ENCODE data around the gene INPP4A. TPM values are rescaled to one million over a fixed set of nuclear protein-coding genes. Genes with fewer than 3 reads are reported as not detected.
A peak's percentile ranks its signal among the peaks of the same experiment; 100 is the strongest.

Gene INPP4A
- polyA plus RNA-seq, 1 donor (not counting 4 experiments of a cell fraction or from before 2014, with no cell fraction given): 10.7 TPM

GRCh38 chr2:98569197-98569793 is 124.6 kb downstream of the INPP4A start:
- no peak for DNase-seq (ENCODE audit: low read depth, low spot score)
- Histone ChIP-seq H3K9me3 (ENCODE audit: control insufficient read depth, low read depth, low read length) (no peaks in the 10 kb centered on the region), H3K4me2 (ENCODE audit: control insufficient read depth, extremely low read depth, insufficient read depth, low read depth, low read length) (peak overlapping the region; percentile 66), H3K27ac (ENCODE audit: control insufficient read depth, insufficient read depth, low read length) (no peak overlapping the region), H3K9ac (ENCODE audit: control insufficient read depth, extremely low read depth, insufficient read depth, low read length) (no peak overlapping the region), H4K20me1 (ENCODE audit: control insufficient read depth, extremely low read depth, insufficient read depth, low read length) (no peaks in the 10 kb centered on the region), H3K36me3 (ENCODE audit: control insufficient read depth in 2 of 2, extremely low read depth in 1 of 2, insufficient read depth in 2 of 2, low read length in 2 of 2) (peaks cover 9 to 11% of the 10 kb centered on the region in 2 experiments), H3K79me2 (ENCODE audit: control insufficient read depth, insufficient read depth, low read length) (no peaks in the 10 kb centered on the region), H2AFZ (ENCODE audit: control insufficient read depth, low read length) (no peak overlapping the region), H3K9me1 (ENCODE audit: control insufficient read depth, extremely low read depth, insufficient read depth, low read length) (peaks cover 4% of the 10 kb centered on the region), H3K4me1 (ENCODE audit: control insufficient read depth, extremely low read depth, insufficient read depth, low read length) (peaks cover 16% of the 10 kb centered on the region), H3K27me3 (ENCODE audit: control insufficient read depth, extremely low read depth, insufficient read depth, low read length) (no peaks in the 10 kb centered on the region), H3K4me3 (ENCODE audit: control insufficient read depth in 2 of 3, extremely low read depth in 1 of 3, insufficient read depth in 2 of 3, low read depth in 1 of 3, low read length in 3 of 3) (no peak overlapping the region)
- FAIRE-seq: peak; percentile 58
- no peak for TF ChIP-seq EZH2 (IDR thresholded peaks at IDR 0.05; ENCODE audit: low read length)
- TF ChIP-seq, protein P1, sequence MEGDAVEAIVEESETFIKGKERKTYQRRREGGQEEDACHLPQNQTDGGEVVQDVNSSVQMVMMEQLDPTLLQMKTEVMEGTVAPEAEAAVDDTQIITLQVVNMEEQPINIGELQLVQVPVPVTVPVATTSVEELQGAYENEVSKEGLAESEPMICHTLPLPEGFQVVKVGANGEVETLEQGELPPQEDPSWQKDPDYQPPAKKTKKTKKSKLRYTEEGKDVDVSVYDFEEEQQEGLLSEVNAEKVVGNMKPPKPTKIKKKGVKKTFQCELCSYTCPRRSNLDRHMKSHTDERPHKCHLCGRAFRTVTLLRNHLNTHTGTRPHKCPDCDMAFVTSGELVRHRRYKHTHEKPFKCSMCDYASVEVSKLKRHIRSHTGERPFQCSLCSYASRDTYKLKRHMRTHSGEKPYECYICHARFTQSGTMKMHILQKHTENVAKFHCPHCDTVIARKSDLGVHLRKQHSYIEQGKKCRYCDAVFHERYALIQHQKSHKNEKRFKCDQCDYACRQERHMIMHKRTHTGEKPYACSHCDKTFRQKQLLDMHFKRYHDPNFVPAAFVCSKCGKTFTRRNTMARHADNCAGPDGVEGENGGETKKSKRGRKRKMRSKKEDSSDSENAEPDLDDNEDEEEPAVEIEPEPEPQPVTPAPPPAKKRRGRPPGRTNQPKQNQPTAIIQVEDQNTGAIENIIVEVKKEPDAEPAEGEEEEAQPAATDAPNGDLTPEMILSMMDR (optimal IDR thresholded peaks at IDR 0.05 in 1 of 3, IDR thresholded peaks at IDR 0.05 in 1 of 3, conservative IDR thresholded peaks at IDR 0.05 in 1 of 3; ENCODE audit: extremely low read depth in 1 of 3, insufficient read depth in 2 of 3, low read length in 3 of 3): peak; percentile 82 to 89 (median 85)
- dilution Hi-C loops (cut with MboI; ENCODE audit: extremely low pct_ligation_motif_present, low sequenced_read_pairs): no loop called here

- peaks cover 16% of the 10 kb centered on the region for H3K4me1 ChIP-seq (ENCODE audit: control insufficient read depth, extremely low read depth, insufficient read depth, low read length)
- H2AFZ ChIP-seq (ENCODE audit: control insufficient read depth, low read length): no peak overlapping the region
- H3K27me3 ChIP-seq (ENCODE audit: control insufficient read depth, extremely low read depth, insufficient read depth, low read length): no peaks in the 10 kb centered on the region
- H3K9ac ChIP-seq (ENCODE audit: control insufficient read depth, extremely low read depth, insufficient read depth, low read length): no peak overlapping the region
- H3K79me2 ChIP-seq (ENCODE audit: control insufficient read depth, insufficient read depth, low read length): no peaks in the 10 kb centered on the region
- H4K20me1 ChIP-seq (ENCODE audit: control insufficient read depth, extremely low read depth, insufficient read depth, low read length): no peaks in the 10 kb centered on the region
- no peaks in the 10 kb centered on the region for H3K9me3 ChIP-seq (ENCODE audit: control insufficient read depth, low read depth, low read length)
- H3K36me3 ChIP-seq (ENCODE audit: control insufficient read depth in 2 of 2, extremely low read depth in 1 of 2, insufficient read depth in 2 of 2, low read length in 2 of 2): peaks cover 11 to 12% of the 10 kb centered on the region in 2 experiments
- TF ChIP-seq, protein P1 (optimal IDR thresholded peaks at IDR 0.05 in 1 of 3, IDR thresholded peaks at IDR 0.05 in 1 of 3, conservative IDR thresholded peaks at IDR 0.05 in 1 of 3; ENCODE audit: extremely low read depth in 1 of 3, insufficient read depth in 2 of 3, low read length in 3 of 3): no peak
- no peak for TF ChIP-seq EZH2 (IDR thresholded peaks at IDR 0.05; ENCODE audit: low read length)
- H3K4me3 ChIP-seq (ENCODE audit: control insufficient read depth in 2 of 3, extremely low read depth in 1 of 3, insufficient read depth in 2 of 3, low read depth in 1 of 3, low read length in 3 of 3): no peak overlapping the region
- no peak overlapping the region for H3K4me2 ChIP-seq (ENCODE audit: control insufficient read depth, extremely low read depth, insufficient read depth, low read depth, low read length)
- H3K9me1 ChIP-seq (ENCODE audit: control insufficient read depth, extremely low read depth, insufficient read depth, low read length): peaks cover 4% of the 10 kb centered on the region
- no peak overlapping the region for H3K27ac ChIP-seq (ENCODE audit: control insufficient read depth, insufficient read depth, low read length)
- FAIRE-seq (no peak), DNase-seq (ENCODE audit: low read depth, low spot score) (no peak)
- dilution Hi-C loops (cut with MboI; ENCODE audit: extremely low pct_ligation_motif_present, low sequenced_read_pairs): no loop called here
Measured at GRCh38 chr2:98569915-98570314, 125.3 kb downstream of the INPP4A start.
